Heart left ventricle (tissue), 13 donors: ENCODE results near the gene RUNX3.

Experiments used
- POLR2A ChIP-seq, 2 donors: fragments of 450-650 bp; IDR thresholded peaks; one replicate each; pipeline ENCODE4 v1.6.1; 2017; ENCODE audit warnings: antibody characterized with exemption in 2 of 2, mild to moderate bottlenecking in 2 of 2, moderate library complexity in 2 of 2
- TF ChIP-seq, protein P1 (sequence below), 12 donors: fragments of 200-600 bp; sonication (generic) in 4 of 12; IDR thresholded peaks; one replicate each; pipeline versions ENCODE4 v1.5.0 to v1.8.0; 2018 to 2022; ENCODE audit warnings: antibody characterized with exemption in 12 of 12, mild to moderate bottlenecking in 5 of 12
- donor health status: ischemic (EF 13 %, LVEDD 7.1; RV severe dilation, severe dysfunction).
- donor health status: DM: no; HTN: yes; CAD: no.
- donor health status: DM: no; HTN: no; CAD: no.
- donor health status: ischemic (EF 25% LVEDD 6.9; RV normal size, moderate dysfunction).
- donor health status: ischemic (EF 25% LVEDD 5.7; RV mildly dilated, moderate dysfunction).
- donor health status: ischemic (EF 35%, LVEDD 5.7; RV mildly dilated, moderate dysfunction).
- donor health status: nonischemic (EF 11% LVEDD 7.7; RV severe dilation, severe dysfunction).
- donor health status: DM: yes; HTN: yes; CAD: no.
- donor health status: PGD.
- donor health status: ischemic (EF 29% LVEDD 5.4; RV normal size, mild dysfunction).
- donor health status: nonischemic (EF 23%, LVEDD 6.1; RV moderate dilation, normal function).

- TF ChIP-seq POLR2A (IDR thresholded peaks at IDR 0.05) = no peak
- TF ChIP-seq, protein P1, sequence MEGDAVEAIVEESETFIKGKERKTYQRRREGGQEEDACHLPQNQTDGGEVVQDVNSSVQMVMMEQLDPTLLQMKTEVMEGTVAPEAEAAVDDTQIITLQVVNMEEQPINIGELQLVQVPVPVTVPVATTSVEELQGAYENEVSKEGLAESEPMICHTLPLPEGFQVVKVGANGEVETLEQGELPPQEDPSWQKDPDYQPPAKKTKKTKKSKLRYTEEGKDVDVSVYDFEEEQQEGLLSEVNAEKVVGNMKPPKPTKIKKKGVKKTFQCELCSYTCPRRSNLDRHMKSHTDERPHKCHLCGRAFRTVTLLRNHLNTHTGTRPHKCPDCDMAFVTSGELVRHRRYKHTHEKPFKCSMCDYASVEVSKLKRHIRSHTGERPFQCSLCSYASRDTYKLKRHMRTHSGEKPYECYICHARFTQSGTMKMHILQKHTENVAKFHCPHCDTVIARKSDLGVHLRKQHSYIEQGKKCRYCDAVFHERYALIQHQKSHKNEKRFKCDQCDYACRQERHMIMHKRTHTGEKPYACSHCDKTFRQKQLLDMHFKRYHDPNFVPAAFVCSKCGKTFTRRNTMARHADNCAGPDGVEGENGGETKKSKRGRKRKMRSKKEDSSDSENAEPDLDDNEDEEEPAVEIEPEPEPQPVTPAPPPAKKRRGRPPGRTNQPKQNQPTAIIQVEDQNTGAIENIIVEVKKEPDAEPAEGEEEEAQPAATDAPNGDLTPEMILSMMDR (IDR thresholded peaks at IDR 0.05) = no peak
Observed at GRCh38 chr1:24944318-24944717, 14.2 kb upstream of the RUNX3 start.
